GM21367 (cell line): ENCODE data around the gene SCYGR6.
"Not testable (repeated sequence)": the region's sequence is repeated elsewhere in the genome, so short reads cannot be mapped to it uniquely, and the experiment has no call there.

Source experiments
- ATAC-seq: cut with Tn5 transposase; IDR thresholded peaks from one replicate; pipeline ENCODE4 v1.9.1; 2021; ENCODE audit not compliant: unreplicated experiment

SCYGR6 gene

GRCh38 chr2:227724394-227725039 lies at the start of gene SCYGR6:
Gene SCYGR6 (minus strand): TSS chr2:227724757. CDS start chr2:227724757, 0 bp downstream.
- no peak for ATAC-seq

GRCh38 chr2:227774011-227774624 lies 49.6 kb upstream of the SCYGR6 start:
- no peak for ATAC-seq

- ATAC-seq: no peak
Measured at GRCh38 chr2:227772932-227773331, 48.4 kb upstream of the SCYGR6 start.

- ATAC-seq: no peak
Measured at GRCh38 chr2:227772197-227772661, 47.7 kb upstream of the SCYGR6 start.

- no peak for ATAC-seq
Measured at GRCh38 chr2:227767830-227768229, 43.3 kb upstream of the SCYGR6 start.

- ATAC-seq: peak; percentile 98
Measured at GRCh38 chr2:227766373-227766883, 41.9 kb upstream of the SCYGR6 start.

- no peak for ATAC-seq
Measured at GRCh38 chr2:227765788-227766372, 41.3 kb upstream of the SCYGR6 start.

- ATAC-seq: no peak
Measured at GRCh38 chr2:227761740-227762476, 37.4 kb upstream of the SCYGR6 start.

- no peak for ATAC-seq
Measured at GRCh38 chr2:227759411-227760118, 35.0 kb upstream of the SCYGR6 start.

- ATAC-seq: not testable (repeated sequence)
Measured at GRCh38 chr2:227756261-227756660, 31.7 kb upstream of the SCYGR6 start.

- no peak for ATAC-seq
Measured at GRCh38 chr2:227748079-227748478, 23.5 kb upstream of the SCYGR6 start.

GRCh38 chr2:227745594-227745993 lies 21.0 kb upstream of the SCYGR6 start, which contains the start of gene SCYGR8:
Gene SCYGR8 (plus strand): TSS chr2:227745894. CDS start chr2:227745894, 0 bp downstream.
- no peak for ATAC-seq

GRCh38 chr2:227740705-227741104 lies 16.1 kb upstream of the SCYGR6 start:
- ATAC-seq: not testable (repeated sequence)

GRCh38 chr2:227739351-227739750 lies 14.8 kb upstream of the SCYGR6 start:
- ATAC-seq: no peak

- ATAC-seq: no peak
Measured at GRCh38 chr2:227728035-227728434, 3.5 kb upstream of the SCYGR6 start, which contains the start of gene SCYGR7. Gene SCYGR7 (plus strand): TSS chr2:227728335. CDS start chr2:227728335, 0 bp downstream.

- not testable (repeated sequence) for ATAC-seq
Measured at GRCh38 chr2:227722821-227723220, 1.7 kb downstream of the SCYGR6 start.

GRCh38 chr2:227720680-227721079 lies 3.9 kb downstream of the SCYGR6 start:
- ATAC-seq: no peak

GRCh38 chr2:227719641-227720040 lies 4.9 kb downstream of the SCYGR6 start:
- ATAC-seq: no peak

- no peak for ATAC-seq
Measured at GRCh38 chr2:227717687-227718567, 6.6 kb downstream of the SCYGR6 start, which contains the start of gene SLC19A3. Gene SLC19A3 (minus strand): TSS chr2:227718028. CDS start chr2:227702318, 15,710 bp downstream.
